Prostate gland (tissue), 2 donors: Measurements from ENCODE around the gene ZFAND3. TPM values are rescaled to one million over a fixed set of nuclear protein-coding genes. Genes with fewer than 3 reads are reported as not detected.

ENCODE experiments used
- DNase-seq: peaks from one replicate; pipeline ENCODE4 v3.0.0-alpha.2; 2019; ENCODE audit warnings: low spot score
- H3K27ac ChIP-seq, 2 donors: fragments of 200-600 bp; sonication (generic); 2 replicates each; pipeline ENCODE4 v1.5.1; 2017 to 2019
- H3K27me3 ChIP-seq: fragments of 200-600 bp; sonication (generic); replicated peaks from 2 replicates; pipeline ENCODE4 v1.5.1; 2019; ENCODE audit not compliant: insufficient read depth
- H3K36me3 ChIP-seq, 2 donors: fragments of 200-600 bp; sonication (generic); 1 replicate in 1 of 2; 2 replicates in 1 of 2; pipeline versions ENCODE4 v1.5.1 to v1.8.1; 2017 to 2019
- H3K4me1 ChIP-seq: fragments of 200-600 bp; sonication (generic); replicated peaks from 2 replicates; pipeline ENCODE4 v1.5.1; 2019
- H3K4me3 ChIP-seq, 2 donors: fragments of 200-600 bp; sonication (generic); 2 replicates each; pipeline ENCODE4 v1.5.1; 2017 to 2019
- H3K9me3 ChIP-seq: fragments of 200-600 bp; sonication (generic); 2 replicates; pipeline ENCODE4 v1.5.1; 2017
- CTCF ChIP-seq, 4 experiments: fragments of 200-600 bp in 2 of 4; fragments of 450-650 bp in 2 of 4; sonication (generic) in 2 of 4; IDR thresholded peaks; 1 replicate in 3 of 4; 2 replicates in 1 of 4; pipeline ENCODE4 v1.5.1; 2016 to 2019; ENCODE audit warnings: antibody characterized with exemption in 4 of 4, mild to moderate bottlenecking in 2 of 4, moderate library complexity in 2 of 4
- POLR2A ChIP-seq: fragments of 450-650 bp; IDR thresholded peaks from one replicate; pipeline ENCODE4 v1.6.1; 2016; ENCODE audit warnings: antibody characterized with exemption, mild to moderate bottlenecking
- POLR2AphosphoS5 ChIP-seq: sonication (generic); formaldehyde crosslinking; IDR thresholded peaks from one replicate; pipeline ENCODE4 v1.6.1; 2017; ENCODE audit warnings: antibody characterized with exemption
- WGBS: methylation state at CpG from one replicate; pipeline ENCODE4 v1.1.5; 2018; 5-methylcytosine and 5-hydroxymethylcytosine counted together
- intact Hi-C: fragments of 100-400 bp; cut with DNase I; formaldehyde crosslinking; loops from one replicate; pipeline ENCODE4 v1.14.2; 2022
- total RNA-seq, 2 donors: library from RNA; depleted of rRNA; stranded (reverse); fragments of >200 nt; gene quantifications; one replicate each; pipeline ENCODE4 v1.1.0, GENCODE V29; 2016

Gene ZFAND3
- total RNA-seq, 2 donors from 2014 or later, result 43.5 to 89.1 TPM

GRCh38 chr6:37952027-37952426 is 132.5 kb downstream of the ZFAND3 start:
- H3K4me1 ChIP-seq, result no peaks in the 10 kb centered on the region
- H3K4me3 ChIP-seq, result no peak overlapping the region
- intact Hi-C loops, result no loop called here
- no peaks in the 10 kb centered on the region for H3K9me3 ChIP-seq
- no peaks in the 10 kb centered on the region for H3K27me3 ChIP-seq
- TF ChIP-seq POLR2A (no peak), POLR2AphosphoS5 (no peak), CTCF (IDR thresholded peaks at IDR 0.05) (no peak)
- no peak for DNase-seq
- H3K27ac ChIP-seq, result no peak overlapping the region
- H3K36me3 ChIP-seq, result no peaks in the 10 kb centered on the region
- 90% methylated on average over 2 of the region's 2 CpGs for WGBS

- Histone ChIP-seq H3K4me3 (no peak overlapping the region), H3K27me3 (no peaks in the 10 kb centered on the region), H3K4me1 (no peaks in the 10 kb centered on the region), H3K27ac (no peak overlapping the region), H3K9me3 (no peaks in the 10 kb centered on the region), H3K36me3 (no peaks in the 10 kb centered on the region)
- no peak for DNase-seq
- TF ChIP-seq POLR2AphosphoS5 (no peak), CTCF (IDR thresholded peaks at IDR 0.05) (no peak), POLR2A (no peak)
- intact Hi-C loops, result no loop called here
Measured at GRCh38 chr6:37954791-37955190, 135.3 kb downstream of the ZFAND3 start.

- Histone ChIP-seq H3K4me3 (no peak overlapping the region), H3K36me3 (no peaks in the 10 kb centered on the region), H3K9me3 (no peaks in the 10 kb centered on the region), H3K27ac (no peak overlapping the region), H3K27me3 (no peaks in the 10 kb centered on the region), H3K4me1 (no peaks in the 10 kb centered on the region)
- TF ChIP-seq POLR2AphosphoS5, result no peak
- TF ChIP-seq CTCF (IDR thresholded peaks at IDR 0.05), result no peak
- no peak for TF ChIP-seq POLR2A
- WGBS, result 78% methylated on average over 5 of the region's 5 CpGs
- DNase-seq, result no peak
- intact Hi-C loops, result no loop called here
Measured at GRCh38 chr6:37956711-37957275, 137.3 kb downstream of the ZFAND3 start.

- intact Hi-C loops, result no loop called here
Measured at GRCh38 chr6:37959061-37959460, 139.5 kb downstream of the ZFAND3 start.

More at GRCh38 chr6:37959061-37959460, 139.5 kb downstream of the ZFAND3 start:
- DNase-seq, result no peak
- Histone ChIP-seq H3K9me3 (no peaks in the 10 kb centered on the region), H3K27me3 (no peaks in the 10 kb centered on the region), H3K4me1 (no peaks in the 10 kb centered on the region), H3K4me3 (no peak overlapping the region), H3K36me3 (no peaks in the 10 kb centered on the region), H3K27ac (no peak overlapping the region)
- TF ChIP-seq POLR2AphosphoS5 (no peak), CTCF (IDR thresholded peaks at IDR 0.05) (no peak), POLR2A (no peak)
- WGBS, result 45% methylated on average over 3 of the region's 3 CpGs
